Neural progenitor cell (in vitro differentiated cells): Measurements from ENCODE around the gene AXL.

Experiments
- EZH2 ChIP-seq: fragments of 200-600 bp; sonication (generic); IDR thresholded peaks from 2 replicates; pipeline ENCODE4 v1.6.1; 2017; ENCODE audit warnings: antibody characterized with exemption, mild to moderate bottlenecking, moderate library complexity
- TF ChIP-seq, protein P1 (sequence below): fragments of 200-600 bp; sonication (generic); IDR thresholded peaks from 2 replicates; pipeline ENCODE4 v1.5.1; 2017; ENCODE audit warnings: antibody characterized with exemption, mild to moderate bottlenecking

GRCh38 chr19:41193430-41194156 is 25.4 kb upstream of the AXL start:
- TF ChIP-seq, protein P1, sequence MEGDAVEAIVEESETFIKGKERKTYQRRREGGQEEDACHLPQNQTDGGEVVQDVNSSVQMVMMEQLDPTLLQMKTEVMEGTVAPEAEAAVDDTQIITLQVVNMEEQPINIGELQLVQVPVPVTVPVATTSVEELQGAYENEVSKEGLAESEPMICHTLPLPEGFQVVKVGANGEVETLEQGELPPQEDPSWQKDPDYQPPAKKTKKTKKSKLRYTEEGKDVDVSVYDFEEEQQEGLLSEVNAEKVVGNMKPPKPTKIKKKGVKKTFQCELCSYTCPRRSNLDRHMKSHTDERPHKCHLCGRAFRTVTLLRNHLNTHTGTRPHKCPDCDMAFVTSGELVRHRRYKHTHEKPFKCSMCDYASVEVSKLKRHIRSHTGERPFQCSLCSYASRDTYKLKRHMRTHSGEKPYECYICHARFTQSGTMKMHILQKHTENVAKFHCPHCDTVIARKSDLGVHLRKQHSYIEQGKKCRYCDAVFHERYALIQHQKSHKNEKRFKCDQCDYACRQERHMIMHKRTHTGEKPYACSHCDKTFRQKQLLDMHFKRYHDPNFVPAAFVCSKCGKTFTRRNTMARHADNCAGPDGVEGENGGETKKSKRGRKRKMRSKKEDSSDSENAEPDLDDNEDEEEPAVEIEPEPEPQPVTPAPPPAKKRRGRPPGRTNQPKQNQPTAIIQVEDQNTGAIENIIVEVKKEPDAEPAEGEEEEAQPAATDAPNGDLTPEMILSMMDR = no peak
- no peak for TF ChIP-seq EZH2
